H9 (cell line): Measurements from ENCODE around the gene TEX2. TPM values are rescaled to one million over a fixed set of nuclear protein-coding genes. Genes with fewer than 3 reads are reported as not detected.

ENCODE experiments used
- DNase-seq: peaks from one replicate; pipeline ENCODE4 v3.0.0-alpha.2; 2017
- H2AFZ ChIP-seq: one replicate; pipeline ENCODE4 v1.6.1; 2013; ENCODE audit warnings: mild to moderate bottlenecking, low read length, control low read depth, moderate library complexity
- H2AK5ac ChIP-seq: 2 replicates; pipeline ENCODE4 v1.6.1; 2013; ENCODE audit warnings: low read length, control low read depth, mixed read lengths; ENCODE audit not compliant: insufficient read length
- H2BK120ac ChIP-seq: one replicate; pipeline ENCODE4 v1.6.1; 2013; ENCODE audit warnings: low read depth, mild to moderate bottlenecking, low read length, control low read depth, inconsistent platforms; ENCODE audit not compliant: poor library complexity, severe bottlenecking
- H2BK12ac ChIP-seq: 2 replicates; pipeline ENCODE4 v1.6.1; 2013; ENCODE audit warnings: low read length, control low read depth, mixed read lengths, low read depth; ENCODE audit not compliant: insufficient read length
- H2BK15ac ChIP-seq: 2 replicates; pipeline ENCODE4 v1.6.1; 2013; ENCODE audit warnings: low read depth, low read length, control low read depth
- H2BK20ac ChIP-seq: one replicate; pipeline ENCODE4 v1.6.1; 2013; ENCODE audit warnings: low read depth, mild to moderate bottlenecking, low read length, control low read depth, inconsistent platforms; ENCODE audit not compliant: poor library complexity, severe bottlenecking
- H2BK5ac ChIP-seq: 2 replicates; pipeline ENCODE4 v1.6.1; 2013; ENCODE audit warnings: low read length, control low read depth, mixed read lengths; ENCODE audit not compliant: insufficient read length
- H3K14ac ChIP-seq: 2 replicates; pipeline ENCODE4 v1.6.1; 2013; ENCODE audit warnings: low read length, control low read depth; ENCODE audit not compliant: insufficient read depth
- H3K18ac ChIP-seq: 2 replicates; pipeline ENCODE4 v1.6.1; 2013; ENCODE audit warnings: low read depth, mild to moderate bottlenecking, mixed read lengths, low read length, control low read depth; ENCODE audit not compliant: insufficient read length
- H3K23ac ChIP-seq: 2 replicates; pipeline ENCODE4 v1.6.1; 2013; ENCODE audit warnings: low read length, control low read depth, mixed read lengths, low read depth; ENCODE audit not compliant: insufficient read length
- H3K23me2 ChIP-seq: 2 replicates; pipeline ENCODE4 v1.6.1; 2013; ENCODE audit warnings: low read depth, mild to moderate bottlenecking, mixed read lengths, low read length, control low read depth; ENCODE audit not compliant: insufficient read length, poor library complexity, severe bottlenecking
- H3K27ac ChIP-seq: 2 replicates; pipeline ENCODE4 v1.5.1; 2013; ENCODE audit warnings: low read length, control low read depth, mixed read lengths, low read depth; ENCODE audit not compliant: insufficient read length
- H3K27me3 ChIP-seq: 2 replicates; pipeline ENCODE4 v1.6.1; 2013; ENCODE audit warnings: low read length, control low read depth, inconsistent platforms; ENCODE audit not compliant: insufficient read depth
- H3K4ac ChIP-seq: 2 replicates; pipeline ENCODE4 v1.6.1; 2013; ENCODE audit warnings: low read depth, mild to moderate bottlenecking, control low read depth, inconsistent platforms, low read length, moderate library complexity
- H3K4me1 ChIP-seq: 2 replicates; pipeline ENCODE4 v1.6.1; 2013; ENCODE audit warnings: low read length, control low read depth, inconsistent platforms; ENCODE audit not compliant: insufficient read depth
- H3K4me2 ChIP-seq: 2 replicates; pipeline ENCODE4 v1.6.1; 2013; ENCODE audit warnings: low read length, control low read depth, mixed read lengths; ENCODE audit not compliant: insufficient read length, insufficient read depth
- H3K56ac ChIP-seq: 2 replicates; pipeline ENCODE4 v1.6.1; 2013; ENCODE audit warnings: low read depth, mild to moderate bottlenecking, mixed read lengths, low read length, control low read depth; ENCODE audit not compliant: insufficient read length
- H3K79me1 ChIP-seq: 2 replicates; pipeline ENCODE4 v1.6.1; 2013; ENCODE audit warnings: low read depth, mild to moderate bottlenecking, moderate library complexity, low read length, control low read depth, inconsistent platforms; ENCODE audit not compliant: insufficient read depth, poor library complexity, severe bottlenecking
- H3K79me2 ChIP-seq: 2 replicates; pipeline ENCODE4 v1.6.1; 2013; ENCODE audit warnings: low read length, control low read depth, inconsistent platforms; ENCODE audit not compliant: insufficient read depth
- H3K9ac ChIP-seq: 2 replicates; pipeline ENCODE4 v1.6.1; 2013; ENCODE audit warnings: low read length, control low read depth, mixed read lengths; ENCODE audit not compliant: insufficient read length; ENCODE audit errors: extremely low read depth
- H3K9me3 ChIP-seq: one replicate; pipeline ENCODE4 v1.6.1; 2013; ENCODE audit warnings: low read depth, low read length, inconsistent platforms; ENCODE audit not compliant: control insufficient read depth
- H3T11ph ChIP-seq: one replicate; pipeline ENCODE4 v1.6.1; 2013; ENCODE audit warnings: mild to moderate bottlenecking, low read length, control low read depth, inconsistent platforms
- H4K20me1 ChIP-seq: one replicate; pipeline ENCODE4 v1.6.1; 2013; ENCODE audit not compliant: control insufficient read depth, insufficient read length, insufficient read depth
- H4K5ac ChIP-seq: 2 replicates; pipeline ENCODE4 v1.6.1; 2013; ENCODE audit warnings: low read depth, mild to moderate bottlenecking, mixed read lengths, low read length, control low read depth; ENCODE audit not compliant: insufficient read length
- H4K8ac ChIP-seq: replicated peaks from 2 replicates; pipeline ENCODE4 v1.6.1; 2013; ENCODE audit warnings: low read length, control low read depth, mixed read lengths, low read depth; ENCODE audit not compliant: insufficient read length
- H4K91ac ChIP-seq: 2 replicates; pipeline ENCODE4 v1.6.1; 2013; ENCODE audit warnings: low read depth, mild to moderate bottlenecking, moderate library complexity, mixed read lengths, low read length, control low read depth; ENCODE audit not compliant: insufficient read length
- H3K27ac Mint-ChIP-seq, 3 experiments: 2 replicates in 2 of 3; 3 replicates in 1 of 3; pipeline ENCODE4 v1.8.0; 2020 to 2021; ENCODE audit warnings: mixed read lengths in 3 of 3, mild to moderate bottlenecking in 1 of 3, moderate library complexity in 1 of 3
- H3K27me3 Mint-ChIP-seq: 2 replicates; pipeline ENCODE4 v1.8.0; 2021; ENCODE audit warnings: low read depth, mild to moderate bottlenecking, moderate library complexity, mixed read lengths
- H3K36me3 Mint-ChIP-seq, 3 experiments: 2 replicates in 2 of 3; 3 replicates in 1 of 3; pipeline ENCODE4 v1.8.0; 2020 to 2021; ENCODE audit warnings: low read depth in 3 of 3, mixed read lengths in 3 of 3; ENCODE audit not compliant: insufficient read depth in 1 of 3
- H3K4me1 Mint-ChIP-seq, 2 experiments: 2 replicates each; pipeline ENCODE4 v1.8.0; 2020; ENCODE audit warnings: mixed read lengths in 2 of 2
- H3K4me3 Mint-ChIP-seq, 2 experiments: 2 replicates in 1 of 2; 3 replicates in 1 of 2; pipeline ENCODE4 v1.8.0; 2020 to 2021; ENCODE audit warnings: mild to moderate bottlenecking in 2 of 2, mixed read lengths in 2 of 2, moderate library complexity in 1 of 2
- H3K9me3 Mint-ChIP-seq, 2 experiments: 2 replicates in 1 of 2; 3 replicates in 1 of 2; pipeline ENCODE4 v1.8.0; 2020; ENCODE audit warnings: mild to moderate bottlenecking in 2 of 2, mixed read lengths in 2 of 2, moderate library complexity in 1 of 2
- WGBS: extraction: QIAGEN DNeasy Blood & Tissue Kit; methylation state at CpG from one replicate; pipeline ENCODE4 v1.1.7; 2013; ENCODE audit warnings: missing lambda C conversion rate, low lambda C conversion rate, mixed read lengths; ENCODE audit not compliant: insufficient read length; ENCODE audit errors: extremely low coverage; 5-methylcytosine and 5-hydroxymethylcytosine counted together
- total RNA-seq: library from RNA; stranded (reverse); gene quantifications from 2 replicates; pipeline ENCODE4 v1.2.1, GENCODE V29; 2021
- TF ChIP-seq, protein P1 (sequence below): fragments of 200-600 bp; sonication (generic); conservative IDR thresholded peaks from 3 replicates; pipeline ENCODE4 v1.8.0; 2021; ENCODE audit warnings: antibody characterized with exemption, mild to moderate bottlenecking

The TEX2 gene
- total RNA-seq, 1 experiment from 2014 or later: 12.2 TPM

DNA sequence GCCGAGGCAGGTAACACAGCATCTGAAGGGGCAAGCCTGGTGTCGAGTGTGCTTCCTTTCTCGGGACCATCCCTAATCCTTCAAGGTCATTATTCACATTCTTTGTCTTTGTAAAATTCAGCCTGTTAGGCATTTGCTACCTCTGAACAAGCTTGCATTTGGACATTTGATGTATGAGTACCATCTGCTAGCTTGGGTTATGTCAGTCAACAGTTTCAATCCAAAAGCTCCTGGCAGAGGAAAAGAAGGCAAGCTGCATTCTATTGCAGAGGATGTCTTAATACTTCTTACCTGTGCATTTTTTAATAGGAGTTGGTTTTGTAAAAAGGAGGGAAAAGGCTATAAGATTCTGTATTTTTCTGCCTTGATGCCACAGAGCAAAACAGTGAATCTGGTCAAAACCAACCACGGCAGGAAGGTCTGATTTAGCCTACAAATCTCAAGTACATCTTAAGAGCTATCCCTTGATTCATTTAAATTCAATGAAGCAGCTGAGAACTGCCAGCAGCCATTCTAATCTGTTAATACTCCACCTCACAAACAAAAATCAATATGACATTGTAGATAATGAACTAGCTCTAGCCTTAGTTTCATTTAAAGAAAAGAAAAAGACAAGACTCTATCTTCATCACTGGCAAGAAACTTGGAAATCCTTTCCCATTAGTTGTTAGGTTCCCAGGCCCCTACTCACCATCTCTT, 39.0 kb downstream of the TEX2 start:
- Histone ChIP-seq H2BK120ac (no peak overlapping the region), H3K14ac (peak overlapping the region; percentile 46; the same call in 1 of the 2 replicates), H3K9ac (no peak overlapping the region), H2AK5ac (no peak overlapping the region), H2BK12ac (no peak overlapping the region), H3K9me3 (no peaks in the 10 kb centered on the region), H4K5ac (no peak overlapping the region), H2BK20ac (no peak overlapping the region), H2BK5ac (no peak overlapping the region), H3K79me2 (no peaks in the 10 kb centered on the region), H3K27ac (no peak overlapping the region), H4K20me1 (no peaks in the 10 kb centered on the region), H3K27me3 (no peaks in the 10 kb centered on the region), H3T11ph (no peak overlapping the region), H3K4me1 (no peaks in the 10 kb centered on the region), H3K79me1 (peaks cover 3% of the 10 kb centered on the region), H3K23ac (no peak overlapping the region), H3K56ac (no peak overlapping the region), H3K18ac (no peak overlapping the region), H4K91ac (no peak overlapping the region), H3K4ac (no peak overlapping the region), H2AFZ (no peak overlapping the region), H2BK15ac (no peak overlapping the region), H4K8ac (no peak overlapping the region), H3K23me2 (no peaks in the 10 kb centered on the region), H3K4me2 (no peak overlapping the region)
- Mint-ChIP-seq H3K9me3 (no peaks in the 10 kb centered on the region), H3K27me3 (no peaks in the 10 kb centered on the region), H3K36me3 (no peaks in the 10 kb centered on the region; a peak in 1 of 7 replicates), H3K27ac (peak overlapping the region; percentile 1 to 31 (median 3); a peak in 1 of 7 replicates), H3K4me3 (no peak overlapping the region), H3K4me1 (peaks cover 15% of the 10 kb centered on the region in 2 experiments)
- no peak for DNase-seq
- WGBS: no CpG with 5 or more reads among the region's 4 CpGs
- TF ChIP-seq, protein P1, sequence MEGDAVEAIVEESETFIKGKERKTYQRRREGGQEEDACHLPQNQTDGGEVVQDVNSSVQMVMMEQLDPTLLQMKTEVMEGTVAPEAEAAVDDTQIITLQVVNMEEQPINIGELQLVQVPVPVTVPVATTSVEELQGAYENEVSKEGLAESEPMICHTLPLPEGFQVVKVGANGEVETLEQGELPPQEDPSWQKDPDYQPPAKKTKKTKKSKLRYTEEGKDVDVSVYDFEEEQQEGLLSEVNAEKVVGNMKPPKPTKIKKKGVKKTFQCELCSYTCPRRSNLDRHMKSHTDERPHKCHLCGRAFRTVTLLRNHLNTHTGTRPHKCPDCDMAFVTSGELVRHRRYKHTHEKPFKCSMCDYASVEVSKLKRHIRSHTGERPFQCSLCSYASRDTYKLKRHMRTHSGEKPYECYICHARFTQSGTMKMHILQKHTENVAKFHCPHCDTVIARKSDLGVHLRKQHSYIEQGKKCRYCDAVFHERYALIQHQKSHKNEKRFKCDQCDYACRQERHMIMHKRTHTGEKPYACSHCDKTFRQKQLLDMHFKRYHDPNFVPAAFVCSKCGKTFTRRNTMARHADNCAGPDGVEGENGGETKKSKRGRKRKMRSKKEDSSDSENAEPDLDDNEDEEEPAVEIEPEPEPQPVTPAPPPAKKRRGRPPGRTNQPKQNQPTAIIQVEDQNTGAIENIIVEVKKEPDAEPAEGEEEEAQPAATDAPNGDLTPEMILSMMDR: no peak
